Adrenal gland (tissue), 12 donors: ENCODE measurements around the gene TBX4. TPM values are rescaled to one million over a fixed set of nuclear protein-coding genes. Genes with fewer than 3 reads are reported as not detected.
A peak's percentile ranks its signal among the peaks of the same experiment; 100 is the strongest.

Source experiments
- DNase-seq, 7 donors: peaks; one replicate each; pipeline ENCODE4 v3.0.0-alpha.2; 2019 to 2020
- H3K27ac ChIP-seq, 5 donors: fragments of 200-600 bp; sonication (generic) in 4 of 5; 1 replicate in 3 of 5; 2 replicates in 2 of 5; pipeline versions ENCODE4 v1.5.1 to v1.8.0; 2016 to 2020; ENCODE audit warnings: mild to moderate bottlenecking in 1 of 5
- H3K27me3 ChIP-seq: fragments of 200-600 bp; 2 replicates; pipeline ENCODE4 v1.8.0; 2021
- H3K36me3 ChIP-seq, 2 donors: fragments of 200-600 bp; replicated peaks in 1 of 2; 1 replicate in 1 of 2; 2 replicates in 1 of 2; pipeline versions ENCODE4 v1.5.1 to v1.8.0; 2018 to 2022
- H3K4me1 ChIP-seq, 2 donors: fragments of 200-600 bp; replicated peaks in 1 of 2; 1 replicate in 1 of 2; 2 replicates in 1 of 2; pipeline versions ENCODE4 v1.5.1 to v1.8.0; 2018 to 2021
- H3K4me3 ChIP-seq, 4 donors: fragments of 200-600 bp; sonication (generic) in 3 of 4; one replicate each; pipeline ENCODE4 v1.5.1; 2016 to 2018
- H3K9me3 ChIP-seq, 3 donors: fragments of 200-600 bp; sonication (generic) in 1 of 3; replicated peaks in 1 of 3; 1 replicate in 2 of 3; 2 replicates in 1 of 3; pipeline versions ENCODE4 v1.5.1 to v1.8.0; 2016 to 2021
- POLR2A ChIP-seq, 2 donors: fragments of 450-650 bp; IDR thresholded peaks; one replicate each; pipeline ENCODE4 v1.6.1; 2017; ENCODE audit warnings: antibody characterized with exemption in 2 of 2, mild to moderate bottlenecking in 2 of 2, moderate library complexity in 1 of 2
- WGBS, 4 donors: extraction: QIAGEN DNeasy Blood & Tissue Kit in 2 of 4; methylation state at CpG; one replicate each; pipeline versions ENCODE4 v1.1.5 to v1.1.7; 2013 to 2017; 5-methylcytosine and 5-hydroxymethylcytosine counted together
- intact Hi-C, 2 donors: fragments of 100-400 bp; cut with DNase I; formaldehyde crosslinking; loops; one replicate each; pipeline versions ENCODE4 v1.14.1 to v1.15.0; 2022 to 2023
- polyA plus RNA-seq, 3 donors: library from polyadenylated mRNA; stranded (reverse); fragments of 200-250 nt in 2 of 3; fragments of 350-450 nt in 1 of 3; fragmentation: Illumina TruSeq in 1 of 3; extraction: RNeasy Lipid Tissue Mini Kit (QIAGEN cat#74804) in 1 of 3; gene quantifications; one replicate each; pipeline ENCODE4 v1.2.3, GENCODE V29; 2013 to 2014
- total RNA-seq, 9 donors: library from RNA; depleted of rRNA in 4 of 9; stranded (reverse); fragments of >200 nt in 4 of 9; fragments of 120-200 nt in 1 of 9; fragmentation: NEBNext Ultra II Directional in 1 of 9; extraction: Animal tissue kit (Norgen Biotek cat#: 25700) in 1 of 9; gene quantifications; one replicate each; pipeline versions ENCODE4 v1.1.0 to v1.2.4, GENCODE V29; 2013 to 2023
- TF ChIP-seq, protein P1 (sequence below), 6 experiments: fragments of 450-650 bp in 4 of 6; fragments of 200-600 bp in 2 of 6; sonication (generic) in 1 of 6; IDR thresholded peaks; 1 replicate in 5 of 6; 2 replicates in 1 of 6; pipeline versions ENCODE4 v1.5.1 to v1.8.0; 2016 to 2021; ENCODE audit warnings: antibody characterized with exemption in 6 of 6, mild to moderate bottlenecking in 2 of 6, moderate library complexity in 1 of 6
- donor health status: healthy with polysubstance abuse.
- donor health status: Bipolar disorder and iron deficiency.
- donor health status: DM: yes; HTN: yes; CAD: no.
- donor health status: DM: no; HTN: no; CAD: no.
- donor health status: DM: no; HTN: no; CAD: no.
- donor health status: DM: yes; HTN: yes; CAD: no.

TBX4 gene
- total and polyA plus RNA-seq, 12 donors = 0.03 to 0.54 (median 0.21) TPM; not detected in 8

DNA sequence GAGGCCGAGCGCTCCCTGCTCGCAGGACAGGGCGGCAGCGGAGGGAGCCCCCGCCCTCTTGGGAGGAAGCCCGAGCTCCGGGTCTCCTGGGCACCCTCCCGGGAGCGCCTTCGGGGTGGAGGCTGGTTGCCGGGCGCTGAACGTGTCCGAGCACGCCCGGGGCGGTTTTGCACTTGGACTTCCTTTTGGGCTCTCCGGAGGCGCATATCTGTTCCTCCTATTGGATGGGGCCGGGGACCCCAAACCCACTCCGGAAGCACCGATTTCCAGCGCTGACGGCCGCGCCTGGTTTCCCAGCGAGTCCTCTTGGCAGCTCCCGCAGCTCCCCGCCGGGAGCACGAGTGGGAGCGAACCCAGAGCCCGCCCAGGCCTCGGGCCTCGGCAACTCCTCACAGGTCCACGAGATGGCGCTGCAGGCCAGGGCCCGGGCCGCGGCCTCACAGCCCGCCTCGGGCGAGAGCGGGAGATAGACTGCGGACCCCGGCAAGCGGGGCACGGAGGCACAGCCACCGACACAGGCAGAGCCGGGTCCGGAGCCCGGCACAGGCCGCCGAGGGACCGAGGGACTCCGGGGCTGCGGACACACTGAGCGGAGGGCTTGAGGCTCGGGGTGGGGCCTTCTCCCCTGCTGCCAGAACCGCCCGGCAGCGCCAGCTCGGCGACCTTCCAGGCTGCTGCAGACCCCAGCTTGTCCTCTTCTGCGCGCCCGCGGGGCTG lies 39.9 kb upstream of the TBX4 start:
- peaks cover 0 to 3% of the 10 kb centered on the region in 2 donors for H3K36me3 ChIP-seq
- WGBS, 4 donors = 0 to 2% (median 0%) methylated on average over 15 to 69 of the region's 69 CpGs
- H3K9me3 ChIP-seq = no peaks in the 10 kb centered on the region
- peak overlapping the region in 3 of 4 donors; percentile 31 to 76 (median 46) for H3K4me3 ChIP-seq
- peak in 1 of 2 donors; percentile 32 for TF ChIP-seq POLR2A (IDR thresholded peaks at IDR 0.05)
- TF ChIP-seq, protein P1, sequence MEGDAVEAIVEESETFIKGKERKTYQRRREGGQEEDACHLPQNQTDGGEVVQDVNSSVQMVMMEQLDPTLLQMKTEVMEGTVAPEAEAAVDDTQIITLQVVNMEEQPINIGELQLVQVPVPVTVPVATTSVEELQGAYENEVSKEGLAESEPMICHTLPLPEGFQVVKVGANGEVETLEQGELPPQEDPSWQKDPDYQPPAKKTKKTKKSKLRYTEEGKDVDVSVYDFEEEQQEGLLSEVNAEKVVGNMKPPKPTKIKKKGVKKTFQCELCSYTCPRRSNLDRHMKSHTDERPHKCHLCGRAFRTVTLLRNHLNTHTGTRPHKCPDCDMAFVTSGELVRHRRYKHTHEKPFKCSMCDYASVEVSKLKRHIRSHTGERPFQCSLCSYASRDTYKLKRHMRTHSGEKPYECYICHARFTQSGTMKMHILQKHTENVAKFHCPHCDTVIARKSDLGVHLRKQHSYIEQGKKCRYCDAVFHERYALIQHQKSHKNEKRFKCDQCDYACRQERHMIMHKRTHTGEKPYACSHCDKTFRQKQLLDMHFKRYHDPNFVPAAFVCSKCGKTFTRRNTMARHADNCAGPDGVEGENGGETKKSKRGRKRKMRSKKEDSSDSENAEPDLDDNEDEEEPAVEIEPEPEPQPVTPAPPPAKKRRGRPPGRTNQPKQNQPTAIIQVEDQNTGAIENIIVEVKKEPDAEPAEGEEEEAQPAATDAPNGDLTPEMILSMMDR (IDR thresholded peaks at IDR 0.05) = peak; percentile 83 to 99 (median 98)
- peak overlapping the region; percentile 11 to 91 (median 86) for H3K27ac ChIP-seq
- no peaks in the 10 kb centered on the region for H3K27me3 ChIP-seq
- intact Hi-C loops = loop anchor here in 1 of 2 donors (10.0 kb wide), 1 partner anchor 142 kb away; no protein-coding TSS in a partner anchor
- DNase-seq = peak; percentile 64 to 91 (median 79)
- H3K4me1 ChIP-seq = peaks cover 0 to 52% of the 10 kb centered on the region in 2 donors

DNA sequence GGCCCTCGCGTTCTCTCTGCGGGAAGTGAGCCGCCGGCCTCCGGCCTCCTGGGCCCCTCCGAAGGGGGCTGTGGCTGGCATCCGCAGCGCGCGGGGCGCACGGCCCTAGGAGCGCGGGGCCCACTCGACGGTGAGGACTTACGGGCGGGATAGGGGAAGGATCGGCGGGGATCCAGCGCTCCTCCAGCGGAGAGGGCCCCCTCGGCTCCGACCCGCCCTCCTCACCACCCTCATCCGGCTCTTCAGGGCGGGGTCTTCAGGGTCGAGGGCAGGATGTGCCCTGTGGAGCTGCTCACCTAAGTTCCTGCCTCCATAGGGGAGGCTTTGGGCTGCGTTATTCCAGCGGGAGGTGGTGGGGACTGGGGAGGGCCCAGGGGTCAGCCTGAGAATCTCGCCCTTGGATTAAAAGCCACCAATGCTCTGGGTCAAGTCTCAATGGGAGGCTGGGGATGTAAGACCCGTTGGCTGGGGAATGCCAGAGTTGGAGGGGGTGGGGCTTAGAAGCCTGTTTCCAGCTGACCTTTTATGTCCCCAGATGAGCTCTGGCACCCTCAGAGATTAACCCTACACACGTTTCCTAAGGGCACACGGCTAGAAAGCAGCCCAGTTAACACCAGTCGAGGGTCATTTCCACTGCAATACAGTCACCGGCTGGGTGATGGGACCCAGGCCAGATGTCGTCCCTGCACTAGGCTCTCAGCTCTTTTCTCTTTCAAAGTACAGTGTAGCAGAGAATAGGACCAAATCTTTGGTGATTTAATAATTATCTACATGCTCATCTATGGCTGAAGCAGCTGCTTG lies 39.2 kb upstream of the TBX4 start:
- Histone ChIP-seq H3K36me3 (peaks cover 0 to 3% of the 10 kb centered on the region in 2 donors), H3K9me3 (no peaks in the 10 kb centered on the region), H3K27ac (peak overlapping the region in 4 of 5 donors; percentile 68 to 91 (median 87)), H3K4me3 (peak overlapping the region in 3 of 4 donors; percentile 15 to 76 (median 46)), H3K4me1 (peaks cover 0 to 49% of the 10 kb centered on the region in 2 donors), H3K27me3 (no peaks in the 10 kb centered on the region)
- TF ChIP-seq POLR2A (IDR thresholded peaks at IDR 0.05) = no peak
- TF ChIP-seq, protein P1 (IDR thresholded peaks at IDR 0.05) = no peak
- intact Hi-C loops = loop anchor here in 1 of 2 donors (10.0 kb wide), 1 partner anchor 142 kb away; no protein-coding TSS in a partner anchor
- peak in 2 of 7 donors; percentile 39 to 61 for DNase-seq
- WGBS, 4 donors = 15 to 40% (median 19%) methylated on average over 11 to 38 of the region's 38 CpGs

DNA sequence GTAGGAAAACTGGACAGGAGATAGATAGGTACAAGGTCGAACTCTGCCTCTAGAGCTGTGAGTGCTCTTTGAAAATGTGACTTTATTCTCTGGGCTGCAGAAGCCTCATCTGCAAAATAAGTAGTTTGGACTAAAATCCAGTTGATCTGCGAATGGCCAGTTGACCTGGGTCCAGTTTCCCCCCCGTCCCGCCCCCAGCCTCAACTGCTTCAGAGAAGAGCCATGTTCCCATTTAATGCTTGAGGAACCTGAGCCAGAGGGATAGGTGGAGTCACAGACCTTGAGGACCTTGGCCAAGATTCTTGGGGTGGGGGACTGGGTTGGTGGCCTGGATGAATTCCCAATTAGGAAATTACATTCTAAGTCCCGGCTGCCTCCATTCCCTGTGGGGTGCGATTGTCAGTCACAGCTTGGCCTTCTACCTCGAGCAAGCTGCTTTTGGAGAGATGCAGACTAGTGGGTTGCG lies 38.5 kb upstream of the TBX4 start:
- H3K27ac ChIP-seq = peak overlapping the region in 1 of 5 donors; percentile 7
- WGBS, 4 donors = 86 to 95% (median 90%) methylated on average over 5 to 8 of the region's 8 CpGs
- H3K36me3 ChIP-seq = no peaks in the 10 kb centered on the region
- no peaks in the 10 kb centered on the region for H3K27me3 ChIP-seq
- H3K4me3 ChIP-seq = no peak overlapping the region
- intact Hi-C loops = loop anchor here in 1 of 2 donors (10.0 kb wide), 1 partner anchor 141 kb away; no protein-coding TSS in a partner anchor
- TF ChIP-seq POLR2A (IDR thresholded peaks at IDR 0.05) = no peak
- TF ChIP-seq, protein P1 (IDR thresholded peaks at IDR 0.05) = no peak
- DNase-seq = peak in 1 of 7 donors; percentile 19
- H3K4me1 ChIP-seq = peaks cover 0 to 43% of the 10 kb centered on the region in 2 donors
- no peaks in the 10 kb centered on the region for H3K9me3 ChIP-seq
